ENCODE measurements around the gene PKN1.

DNA sequence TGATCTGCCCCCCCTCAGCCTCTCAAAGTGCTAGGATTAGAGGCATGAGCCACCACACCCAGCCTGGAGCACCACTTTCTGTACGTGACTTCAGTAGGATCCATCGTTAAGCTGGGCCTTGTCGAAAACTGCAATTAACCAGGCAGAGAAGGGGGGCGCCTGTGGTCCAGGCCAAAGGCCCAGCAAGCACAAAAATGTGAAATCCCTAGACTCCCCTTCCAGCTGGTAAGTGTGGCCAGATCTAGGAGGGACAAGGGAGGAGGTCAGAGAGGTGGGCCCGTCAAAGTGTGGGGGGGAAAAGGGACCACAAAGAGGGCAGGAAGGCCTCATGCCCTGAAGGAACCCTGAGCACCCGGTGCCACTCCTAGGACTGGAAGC lies 27.7 kb upstream of the PKN1 start:
- TF ChIP-seq EZH2 (IDR thresholded peaks at IDR 0.05): no peak
- TF ChIP-seq POLR2AphosphoS5 (IDR thresholded peaks at IDR 0.05; ENCODE audit: borderline replicate concordance, low read depth, low read length): no peak

Data from SK-N-MC (cell line).